RKO (cell line): Measurements from ENCODE around the gene PAPSS1.
"Not testable (repeated sequence)": the region's sequence is repeated elsewhere in the genome, so short reads cannot be mapped to it uniquely, and the experiment has no call there.

Experiments used
- DNase-seq: peaks from one replicate; pipeline ENCODE4 v3.0.0-alpha.2; 2016; ENCODE audit warnings: low spot score

The PAPSS1 gene

GRCh38 chr4:107726131-107726925 lies 6.3 kb upstream of the PAPSS1 start:
- not testable (repeated sequence) for DNase-seq

- peak; percentile 67 for DNase-seq
Observed at GRCh38 chr4:107725281-107725859, 5.3 kb upstream of the PAPSS1 start.

GRCh38 chr4:107723331-107723730 lies 3.3 kb upstream of the PAPSS1 start:
- DNase-seq: not testable (repeated sequence)

- no peak for DNase-seq
Observed at GRCh38 chr4:107721436-107722100, 1.5 kb upstream of the PAPSS1 start.

- DNase-seq: peak; percentile 36
Observed at GRCh38 chr4:107719207-107719921, 670 bp downstream of the PAPSS1 start.

- no peak for DNase-seq
Observed at GRCh38 chr4:107718351-107718965, 1.6 kb downstream of the PAPSS1 start.

- no peak for DNase-seq
Observed at GRCh38 chr4:107714256-107714655, 5.8 kb downstream of the PAPSS1 start.

GRCh38 chr4:107712236-107712635 lies 7.8 kb downstream of the PAPSS1 start:
- DNase-seq: no peak

- no peak for DNase-seq
Observed at GRCh38 chr4:107711831-107712230, 8.2 kb downstream of the PAPSS1 start.

- DNase-seq: no peak
Observed at GRCh38 chr4:107710493-107711459, 9.3 kb downstream of the PAPSS1 start.

GRCh38 chr4:107709916-107710315 lies 10.1 kb downstream of the PAPSS1 start:
- DNase-seq: peak; percentile 31

- DNase-seq: no peak
Observed at GRCh38 chr4:107708225-107708624, 11.8 kb downstream of the PAPSS1 start.

- no peak for DNase-seq
Observed at GRCh38 chr4:107705742-107706556, 14.1 kb downstream of the PAPSS1 start.

- DNase-seq: no peak
Observed at GRCh38 chr4:107701565-107701964, 18.5 kb downstream of the PAPSS1 start.

- DNase-seq: no peak
Observed at GRCh38 chr4:107699466-107700206, 20.4 kb downstream of the PAPSS1 start.

GRCh38 chr4:107696187-107696586 lies 23.8 kb downstream of the PAPSS1 start:
- DNase-seq: not testable (repeated sequence)

GRCh38 chr4:107693132-107693531 lies 26.9 kb downstream of the PAPSS1 start:
- DNase-seq: no peak

- DNase-seq: no peak
Observed at GRCh38 chr4:107692202-107692601, 27.8 kb downstream of the PAPSS1 start.

- no peak for DNase-seq
Observed at GRCh38 chr4:107691378-107691777, 28.7 kb downstream of the PAPSS1 start.
